Measurements from ENCODE around the gene POM121C.
"Not testable (repeated sequence)": the region's sequence is repeated elsewhere in the genome, so short reads cannot be mapped to it uniquely, and the experiment has no call there.

Gene POM121C

GRCh38 chr7:75423481-75423880, 62.6 kb downstream of the POM121C start:
- not testable (repeated sequence) for DNase-seq (ENCODE audit: low spot score)

- DNase-seq (ENCODE audit: low spot score): not testable (repeated sequence)
Measured at GRCh38 chr7:75421798-75422710, 64.0 kb downstream of the POM121C start.

- DNase-seq (ENCODE audit: low spot score): not testable (repeated sequence)
Measured at GRCh38 chr7:75420152-75420551, 65.9 kb downstream of the POM121C start.

GRCh38 chr7:75419693-75420092, 66.4 kb downstream of the POM121C start:
- not testable (repeated sequence) for DNase-seq (ENCODE audit: low spot score)

GRCh38 chr7:75419210-75419609, 66.9 kb downstream of the POM121C start:
- DNase-seq (ENCODE audit: low spot score): not testable (repeated sequence)

- not testable (repeated sequence) for DNase-seq (ENCODE audit: low spot score)
Measured at GRCh38 chr7:75418292-75418858, 67.7 kb downstream of the POM121C start.

- not testable (repeated sequence) for DNase-seq (ENCODE audit: low spot score)
Measured at GRCh38 chr7:75416787-75417186, 69.3 kb downstream of the POM121C start.

GRCh38 chr7:75415829-75416373, 70.2 kb downstream of the POM121C start:
- DNase-seq (ENCODE audit: low spot score): not testable (repeated sequence)

- not testable (repeated sequence) for DNase-seq (ENCODE audit: low spot score)
Measured at GRCh38 chr7:75415428-75415817, 70.7 kb downstream of the POM121C start.

- DNase-seq (ENCODE audit: low spot score): not testable (repeated sequence)
Measured at GRCh38 chr7:75414708-75415427, 71.2 kb downstream of the POM121C start.

- not testable (repeated sequence) for DNase-seq (ENCODE audit: low spot score)
Measured at GRCh38 chr7:75414204-75414603, 71.9 kb downstream of the POM121C start.

- DNase-seq (ENCODE audit: low spot score): not testable (repeated sequence)
Measured at GRCh38 chr7:75410823-75411173, 75.3 kb downstream of the POM121C start.

- not testable (repeated sequence) for DNase-seq (ENCODE audit: low spot score)
Measured at GRCh38 chr7:75409880-75410822, 75.9 kb downstream of the POM121C start.

GRCh38 chr7:75404663-75405062, 81.4 kb downstream of the POM121C start:
- DNase-seq (ENCODE audit: low spot score): not testable (repeated sequence)

GRCh38 chr7:75403455-75404443, 82.3 kb downstream of the POM121C start:
- DNase-seq (ENCODE audit: low spot score): not testable (repeated sequence)

- not testable (repeated sequence) for DNase-seq (ENCODE audit: low spot score)
Measured at GRCh38 chr7:75400575-75400974, 85.5 kb downstream of the POM121C start.

GRCh38 chr7:75398771-75399700, 87.1 kb downstream of the POM121C start:
- DNase-seq (ENCODE audit: low spot score): not testable (repeated sequence)

- DNase-seq (ENCODE audit: low spot score): not testable (repeated sequence)
Measured at GRCh38 chr7:75397865-75398264, 88.2 kb downstream of the POM121C start.

GRCh38 chr7:75395329-75395728, 90.8 kb downstream of the POM121C start, which contains the start of gene TRIM73:
Gene TRIM73, plus strand, starts transcription at chr7:75395629. Its CDS starts 3,305 bp downstream, at chr7:75398934.
- DNase-seq (ENCODE audit: low spot score): not testable (repeated sequence)
